GM12891 (cell line): ENCODE measurements around the gene MND1.
A peak's percentile ranks its signal among the peaks of the same experiment; 100 is the strongest.
"Not testable (repeated sequence)": the region's sequence is repeated elsewhere in the genome, so short reads cannot be mapped to it uniquely, and the experiment has no call there.

ENCODE experiments used
- DNase-seq: peaks from one replicate; pipeline ENCODE4 v3.0.0; 2011; ENCODE audit warnings: low spot score; ENCODE audit not compliant: insufficient read length
- FAIRE-seq: peaks from 2 replicates; lab custom pipeline; 2011; peaks lifted over from hg19 to GRCh38; lab: Jason Lieb, UNC
- PAX5 ChIP-seq: IDR thresholded peaks from 2 replicates; pipeline ENCODE4 v1.6.1; 2011; ENCODE audit warnings: low read length, moderate library complexity, mild to moderate bottlenecking; ENCODE audit not compliant: insufficient read depth, severe bottlenecking
- POLR2A ChIP-seq: IDR thresholded peaks from 2 replicates; pipeline ENCODE4 v1.6.1; 2011; ENCODE audit warnings: low read depth, low read length, control low read depth
- POLR2AphosphoS5 ChIP-seq: IDR thresholded peaks from 2 replicates; pipeline ENCODE4 v1.6.1; 2011; ENCODE audit warnings: low read depth, low read length, control low read depth
- POU2F2 ChIP-seq: IDR thresholded peaks from 2 replicates; pipeline ENCODE4 v1.6.1; 2011; ENCODE audit warnings: low read depth, mild to moderate bottlenecking, control low read depth, low read length, moderate library complexity
- SPI1 ChIP-seq: IDR thresholded peaks from 2 replicates; pipeline ENCODE4 v1.6.1; 2011; ENCODE audit warnings: low read depth, low read length, control low read depth
- TAF1 ChIP-seq: IDR thresholded peaks from 2 replicates; pipeline ENCODE4 v1.6.1; 2011; ENCODE audit warnings: low read depth, low read length, control low read depth

Gene MND1

GRCh38 chr4:153413842-153414241 is 69.4 kb downstream of the MND1 start:
- DNase-seq = no peak
- no peak for FAIRE-seq
- TF ChIP-seq SPI1 (no peak), POLR2AphosphoS5 (no peak), POLR2A (no peak), POU2F2 (no peak)

GRCh38 chr4:153416456-153416855 is 72.0 kb downstream of the MND1 start:
- not testable (repeated sequence) for FAIRE-seq, DNase-seq

DNA sequence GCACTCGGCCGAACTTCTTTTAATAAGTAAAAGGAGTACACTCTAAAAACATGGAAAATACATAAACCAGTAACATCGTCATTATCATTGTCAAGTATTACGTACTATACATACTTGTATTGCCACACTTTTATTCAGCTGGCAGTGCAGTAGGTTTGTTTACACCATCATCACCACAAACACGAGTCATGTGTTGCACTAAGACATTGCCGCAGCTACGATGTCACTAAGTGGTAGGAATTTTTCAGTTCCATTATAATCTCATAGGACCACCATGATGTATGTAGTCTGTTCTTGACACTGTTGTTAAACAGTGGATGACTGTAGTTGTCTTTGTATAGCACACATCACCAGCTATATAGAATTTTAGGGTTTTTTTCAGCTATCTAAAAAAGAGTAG is 73.6 kb downstream of the MND1 start:
- TF ChIP-seq POU2F2 (no peak), TAF1 (no peak), SPI1 (no peak), POLR2A (no peak), POLR2AphosphoS5 (no peak), PAX5 (no peak)
- DNase-seq (no peak), FAIRE-seq (peak; percentile 80)

- no peak for DNase-seq
- FAIRE-seq = no peak
- no peak for TF ChIP-seq POLR2AphosphoS5
- no peak for TF ChIP-seq PAX5
These were observed 74.1 kb downstream of the MND1 start for GRCh38 chr4:153418558-153418957.

- FAIRE-seq = peak; percentile 92
- no peak for DNase-seq
- TF ChIP-seq POU2F2 = no peak
These were observed 74.5 kb downstream of the MND1 start for GRCh38 chr4:153419029-153419428.

- FAIRE-seq (peak; percentile 41), DNase-seq (no peak)
- no peak for TF ChIP-seq TAF1
- TF ChIP-seq SPI1 = peak; percentile 38; the same call in 1 of the 2 replicates
- TF ChIP-seq PAX5 = no peak
- no peak for TF ChIP-seq POLR2A
These were observed 75.3 kb downstream of the MND1 start for GRCh38 chr4:153419673-153420278.

- FAIRE-seq (no peak), DNase-seq (no peak)
- TF ChIP-seq PAX5 = no peak
- TF ChIP-seq POLR2AphosphoS5 = no peak
- no peak for TF ChIP-seq SPI1
- TF ChIP-seq POU2F2 = no peak
- no peak for TF ChIP-seq TAF1
- no peak for TF ChIP-seq POLR2A
These were observed 75.9 kb downstream of the MND1 start for GRCh38 chr4:153420361-153420760.

DNA sequence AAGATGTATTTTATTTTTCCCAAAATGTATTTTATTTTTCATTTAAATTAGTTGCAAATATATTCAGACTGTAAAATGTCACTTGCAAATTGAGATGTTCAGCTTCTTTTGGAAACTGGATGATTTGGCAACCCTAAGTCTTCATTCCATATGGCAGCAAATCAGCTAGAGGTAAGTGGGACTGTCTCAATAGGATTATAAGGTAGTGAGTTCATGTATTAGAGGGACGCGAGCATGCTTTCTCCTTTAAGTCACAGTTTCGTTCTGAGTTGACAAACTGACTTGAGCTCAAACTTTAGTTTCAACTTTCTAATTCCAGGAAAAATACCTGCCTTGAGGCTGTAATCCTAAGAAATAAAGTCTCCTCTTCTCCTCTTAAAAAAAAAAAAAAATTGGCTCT is 77.5 kb downstream of the MND1 start:
- no peak for DNase-seq
- FAIRE-seq = peak; percentile 97
- no peak for TF ChIP-seq POLR2A

- FAIRE-seq (peak; percentile 83), DNase-seq (no peak)
- TF ChIP-seq SPI1 (no peak), POU2F2 (0 out of 2 replicates have a peak, but pooled peaks have one; percentile 14), TAF1 (no peak)
These were observed 81.9 kb downstream of the MND1 start for GRCh38 chr4:153426207-153426885.

- FAIRE-seq = peak; percentile 20
- TF ChIP-seq TAF1 = no peak
- TF ChIP-seq PAX5 = no peak
- no peak for TF ChIP-seq POLR2AphosphoS5
- TF ChIP-seq POLR2A = no peak
- no peak for TF ChIP-seq POU2F2
- no peak for TF ChIP-seq SPI1
- no peak for DNase-seq
These were observed 83.0 kb downstream of the MND1 start for GRCh38 chr4:153427363-153428071.

DNA sequence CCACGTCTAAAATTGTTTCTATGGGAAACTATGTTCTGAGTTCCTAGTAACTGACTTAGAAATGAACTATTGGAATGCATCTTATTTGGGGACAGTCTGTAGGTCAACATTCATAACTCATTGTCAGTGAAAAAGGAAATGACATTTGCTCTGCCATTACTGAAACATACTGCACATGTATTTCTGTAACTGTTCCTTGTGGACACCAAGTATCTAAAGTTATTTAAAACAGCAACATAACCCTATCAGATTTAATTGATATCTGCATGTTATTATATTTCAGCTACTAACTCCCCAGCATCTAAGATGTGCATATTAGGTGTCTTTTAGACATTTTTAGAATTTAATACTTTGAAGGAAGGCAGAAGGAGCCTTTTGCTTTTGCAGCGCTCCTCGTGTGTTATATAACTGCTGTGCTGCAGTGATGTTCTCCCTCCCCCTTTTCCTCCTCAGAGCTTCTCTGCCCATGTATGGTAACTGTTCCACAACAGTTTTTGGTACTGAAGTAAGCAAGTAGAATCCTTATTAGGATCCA is 84.5 kb downstream of the MND1 start:
- no peak for TF ChIP-seq POLR2A
- no peak for TF ChIP-seq SPI1
- FAIRE-seq = no peak
- DNase-seq = no peak
